GM21528 (cell line): ENCODE data around the gene RCHY1.
"Not testable (repeated sequence)": the region's sequence is repeated elsewhere in the genome, so short reads cannot be mapped to it uniquely, and the experiment has no call there.

Source experiments
- ATAC-seq: cut with Tn5 transposase; IDR thresholded peaks from one replicate; pipeline ENCODE4 v1.9.1; 2021; ENCODE audit warnings: mild to moderate bottlenecking, moderate library complexity; ENCODE audit not compliant: unreplicated experiment, low FRiP score

RCHY1 gene

DNA sequence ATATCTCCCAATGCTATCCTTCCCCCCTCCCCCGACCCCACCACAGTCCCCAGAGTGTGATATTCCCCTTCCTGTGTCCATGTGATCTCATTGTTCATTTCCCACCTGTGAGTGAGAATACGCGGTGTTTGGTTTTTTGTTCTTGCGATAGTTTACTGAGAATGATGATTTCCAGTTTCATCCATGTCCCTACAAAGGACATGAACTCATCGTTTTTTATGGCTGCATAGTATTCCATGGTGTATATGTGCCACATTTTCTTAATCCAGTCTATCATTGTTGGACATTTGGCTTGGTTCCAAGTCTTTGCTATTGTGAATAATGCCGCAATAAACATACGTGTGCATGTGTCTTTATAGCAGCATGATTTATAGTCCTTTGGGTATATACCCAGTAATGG, 5.2 kb upstream of the RCHY1 start:
- ATAC-seq: not testable (repeated sequence)

DNA sequence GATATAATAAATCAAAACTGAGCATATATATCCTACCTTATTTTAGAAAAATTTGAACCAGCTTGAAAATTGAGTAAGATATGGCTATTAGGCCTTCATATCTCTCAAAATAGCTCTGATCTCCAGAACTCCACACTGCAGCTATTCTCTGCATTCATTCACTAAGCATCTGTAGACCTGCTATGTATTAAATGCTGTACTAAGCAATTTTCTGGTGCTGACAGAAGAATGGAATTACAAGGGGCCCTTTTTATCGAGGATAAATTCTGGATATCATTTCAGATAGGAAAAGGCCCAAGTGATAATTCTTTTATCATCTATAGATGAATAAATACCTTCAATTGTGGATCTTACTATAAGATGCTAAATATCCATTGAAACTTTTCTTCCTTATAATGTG, 1.9 kb upstream of the RCHY1 start:
- no peak for ATAC-seq

DNA sequence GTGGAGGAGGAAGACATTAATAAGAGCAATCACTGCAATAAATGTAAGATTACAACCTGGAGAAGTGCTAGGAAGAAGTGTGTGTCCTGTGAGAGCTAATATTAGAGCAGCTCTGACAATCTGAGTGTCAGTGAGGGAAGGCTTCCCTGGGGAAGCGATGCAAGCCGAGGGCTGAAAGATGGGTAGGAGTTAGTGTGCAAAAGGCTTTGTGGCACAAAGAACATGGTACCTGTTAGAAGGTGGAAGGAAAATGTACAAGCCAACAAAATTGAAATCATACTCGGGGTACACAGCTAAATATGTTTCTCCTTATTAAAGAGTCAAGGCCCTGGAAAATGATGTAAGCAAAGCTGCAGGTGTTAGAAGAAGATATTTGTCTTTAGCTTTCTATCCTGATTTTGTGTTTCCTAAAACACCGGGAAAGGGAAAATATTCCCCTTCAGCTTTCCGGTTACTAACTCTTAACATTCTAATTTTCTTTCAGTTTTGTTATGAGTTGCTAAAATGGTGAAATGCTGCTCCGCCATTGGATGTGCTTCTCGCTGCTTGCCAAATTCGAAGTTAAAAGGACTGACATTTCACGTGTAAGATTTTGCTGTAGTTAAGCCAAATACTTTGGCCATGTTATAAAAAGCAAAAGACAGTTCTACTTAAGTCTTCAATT, 878 bp upstream of the RCHY1 start:
- ATAC-seq: peak; percentile 3

DNA sequence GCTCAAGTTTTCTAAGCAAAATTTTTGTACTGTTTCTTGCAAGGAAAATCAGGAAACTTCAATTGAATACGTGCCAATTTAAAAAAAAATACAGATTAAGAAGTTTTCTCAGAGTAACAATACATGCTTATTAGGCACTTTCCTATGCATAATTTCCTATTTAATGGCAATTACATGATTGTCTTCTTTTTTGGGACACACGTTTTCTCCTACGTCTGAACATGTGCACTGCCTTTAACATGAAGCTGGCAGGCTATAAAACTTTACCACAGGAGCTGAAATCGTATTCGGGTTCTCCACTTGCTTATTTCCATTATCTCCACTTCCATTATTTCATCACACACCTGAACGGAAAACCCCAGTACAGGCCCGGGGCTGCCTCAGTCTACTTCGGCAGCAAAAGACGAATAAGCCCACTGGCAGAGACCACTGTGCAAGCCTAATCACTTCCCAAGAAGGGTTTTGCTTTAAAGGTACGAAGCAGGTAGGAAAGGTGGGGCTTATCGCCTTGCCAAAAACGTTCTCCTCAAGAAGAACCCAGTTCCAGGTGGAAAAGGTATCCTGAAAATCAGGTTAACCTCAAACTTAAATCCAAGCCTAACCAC, 575 bp downstream of the RCHY1 start:
- ATAC-seq: no peak

DNA sequence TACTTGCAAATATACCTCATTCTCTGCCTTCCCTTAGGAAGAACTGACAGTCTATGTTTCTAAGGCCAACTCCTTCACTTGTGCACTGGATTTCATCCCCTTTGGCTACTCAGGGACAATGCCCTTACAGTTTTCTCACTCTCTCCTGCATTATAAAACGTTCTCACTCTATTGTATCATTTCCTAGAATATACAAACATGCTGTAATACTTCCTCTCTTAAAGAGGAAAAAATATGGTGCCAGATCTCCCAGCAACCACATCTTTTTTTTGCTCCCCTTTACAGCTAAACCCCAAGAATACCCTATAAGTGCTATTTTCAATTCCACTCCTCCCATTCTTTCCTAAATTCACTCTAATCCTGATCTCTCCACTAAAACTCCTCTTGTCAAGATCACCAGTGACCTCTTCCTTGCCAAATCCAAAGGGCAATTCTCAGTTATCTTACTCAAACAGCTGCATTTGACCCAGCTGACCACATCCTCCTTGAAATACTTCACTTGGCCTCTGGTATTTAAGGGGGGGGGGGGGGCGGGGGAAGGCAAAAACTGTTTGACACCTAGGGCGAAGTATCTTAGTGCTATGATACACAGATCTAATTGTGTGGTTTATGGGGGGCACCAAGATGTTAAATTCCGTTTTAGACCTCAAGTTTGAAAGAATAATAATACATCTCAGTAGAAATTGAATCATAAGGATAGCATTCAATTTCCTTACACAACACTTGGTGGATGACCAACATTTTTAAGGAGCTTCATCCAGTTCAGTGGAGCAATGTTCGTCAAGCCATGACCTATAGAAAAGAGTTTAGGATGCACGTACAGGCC, 1.6 kb downstream of the RCHY1 start:
- no peak for ATAC-seq

DNA sequence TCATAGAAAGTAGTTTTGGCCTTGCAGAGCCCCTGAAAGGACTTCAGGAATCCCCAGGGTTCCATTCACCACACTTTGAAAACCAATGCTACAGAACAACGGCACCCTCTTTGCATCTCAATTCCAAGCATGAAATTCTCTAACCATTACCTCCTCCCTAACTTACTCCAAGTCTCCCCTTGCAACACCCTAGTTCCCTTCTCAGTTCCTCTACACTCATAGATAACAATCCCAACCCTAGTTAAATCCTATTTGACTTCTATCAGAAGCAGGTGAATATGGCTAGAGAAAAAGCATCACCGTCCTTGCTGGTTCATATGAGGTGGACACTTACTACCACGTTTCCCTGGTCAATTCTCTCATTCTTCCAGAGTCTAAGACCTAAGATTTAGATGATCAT, 2.4 kb downstream of the RCHY1 start:
- ATAC-seq: no peak

DNA sequence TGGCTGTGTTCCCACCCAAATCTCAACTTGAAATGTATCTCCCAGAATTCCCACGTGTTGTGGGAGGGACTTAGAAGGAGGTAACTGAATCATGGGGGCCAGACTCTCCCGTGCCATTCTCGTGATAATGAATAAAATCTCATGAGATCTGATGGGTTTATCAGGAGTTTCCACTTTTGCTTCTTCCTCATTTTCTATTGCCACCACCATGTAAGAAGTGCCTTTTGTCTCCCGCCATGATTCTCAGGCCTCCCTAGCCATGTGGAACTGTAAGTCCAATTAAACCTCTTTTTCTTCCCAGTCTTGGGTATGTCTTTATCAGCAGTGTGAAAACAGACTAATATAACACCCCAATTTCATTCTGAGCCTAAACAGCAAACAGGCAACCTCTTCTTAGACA, 4.6 kb downstream of the RCHY1 start:
- not testable (repeated sequence) for ATAC-seq

DNA sequence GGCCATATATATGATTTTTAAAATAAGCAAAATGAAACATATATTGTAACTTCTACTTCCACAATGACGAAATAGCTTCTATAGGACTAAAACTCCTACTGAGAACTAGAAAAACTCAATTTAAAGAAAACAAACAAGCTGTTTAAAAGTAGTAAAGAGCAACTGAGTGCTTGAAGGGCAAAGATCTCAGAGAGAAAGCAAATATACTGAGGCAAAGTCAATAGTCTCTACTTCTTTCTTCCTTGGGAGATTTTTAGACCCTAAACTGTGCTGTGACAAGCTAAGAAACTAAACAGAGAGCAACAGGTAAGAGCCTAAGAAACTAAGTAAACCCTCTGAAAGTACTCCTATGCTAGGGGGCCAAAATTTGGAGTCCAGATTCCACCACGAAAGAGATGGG, 8.6 kb downstream of the RCHY1 start:
- ATAC-seq: no peak

DNA sequence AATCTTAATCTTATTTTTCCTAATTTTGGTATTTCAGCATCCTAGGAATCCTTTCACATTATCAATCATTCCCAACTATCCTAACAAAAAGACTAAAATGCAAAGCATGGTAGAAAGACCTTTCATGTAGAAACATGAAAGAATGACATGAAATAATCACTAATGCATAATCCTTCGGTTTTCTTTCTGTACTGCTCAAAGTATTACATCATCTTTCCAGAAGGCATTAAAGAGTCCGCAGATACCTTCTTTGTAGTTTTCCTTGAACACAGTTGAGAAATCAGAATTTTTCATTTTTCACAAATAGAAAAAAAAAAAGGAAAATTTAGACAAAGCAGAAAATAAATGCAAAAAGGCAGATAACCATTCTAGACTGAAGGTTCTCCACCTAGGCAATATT, 11.5 kb downstream of the RCHY1 start:
- no peak for ATAC-seq

DNA sequence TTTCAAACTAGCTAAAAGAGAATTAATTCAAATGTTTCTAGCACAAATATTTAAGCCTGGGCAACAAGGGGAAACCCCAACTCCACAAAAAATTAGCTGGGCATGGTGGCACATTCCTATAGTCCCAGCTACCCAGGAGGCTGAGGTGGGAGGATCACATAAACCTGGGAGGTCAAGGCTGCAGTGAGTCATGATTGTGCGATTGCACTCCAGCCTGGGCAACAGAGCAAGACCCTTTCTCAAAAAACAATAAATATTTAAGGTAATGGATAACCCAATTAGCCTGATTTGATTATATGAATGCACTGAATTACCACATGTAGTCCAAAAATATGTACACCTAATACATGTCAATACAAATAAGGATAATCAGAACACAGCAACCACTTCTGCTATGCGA, 14.3 kb downstream of the RCHY1 start:
- no peak for ATAC-seq

DNA sequence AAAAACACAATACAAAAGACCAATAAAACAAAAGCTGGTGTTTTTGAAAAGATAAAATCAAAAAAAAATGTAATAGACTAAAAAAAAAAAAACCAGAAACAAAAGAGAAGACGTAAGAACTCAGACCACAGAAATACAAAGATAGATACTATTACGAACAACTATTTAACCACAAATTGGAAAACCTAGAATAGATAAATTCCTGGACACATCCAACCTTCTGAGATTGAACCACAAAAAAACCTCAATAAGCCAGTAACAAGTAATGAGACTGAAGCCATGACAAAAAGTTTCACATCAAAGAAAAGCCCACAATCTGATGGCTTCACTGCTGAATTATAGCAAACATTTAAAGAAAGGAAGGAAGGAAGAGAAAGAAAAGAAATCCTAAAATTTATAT, 16.2 kb downstream of the RCHY1 start:
- no peak for ATAC-seq

DNA sequence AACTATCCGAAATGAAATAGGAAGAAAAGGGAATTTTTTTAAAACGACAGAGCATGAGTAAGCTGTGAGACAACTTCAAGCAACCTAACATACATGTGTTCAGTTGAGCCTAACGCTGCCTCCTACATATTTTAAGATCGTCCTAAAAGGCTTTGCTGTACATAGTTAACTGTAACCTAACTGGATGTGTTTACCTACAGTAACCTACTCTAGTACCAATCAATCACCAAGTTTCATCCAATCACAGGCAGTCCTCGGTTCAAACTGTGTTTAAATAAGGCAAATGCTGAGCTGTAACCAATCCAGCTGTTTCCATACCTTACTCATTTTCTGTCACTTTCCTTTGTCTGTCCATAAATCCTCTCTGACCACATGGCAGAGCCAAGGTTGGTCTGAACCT, 17.1 kb downstream of the RCHY1 start:
- ATAC-seq: no peak

DNA sequence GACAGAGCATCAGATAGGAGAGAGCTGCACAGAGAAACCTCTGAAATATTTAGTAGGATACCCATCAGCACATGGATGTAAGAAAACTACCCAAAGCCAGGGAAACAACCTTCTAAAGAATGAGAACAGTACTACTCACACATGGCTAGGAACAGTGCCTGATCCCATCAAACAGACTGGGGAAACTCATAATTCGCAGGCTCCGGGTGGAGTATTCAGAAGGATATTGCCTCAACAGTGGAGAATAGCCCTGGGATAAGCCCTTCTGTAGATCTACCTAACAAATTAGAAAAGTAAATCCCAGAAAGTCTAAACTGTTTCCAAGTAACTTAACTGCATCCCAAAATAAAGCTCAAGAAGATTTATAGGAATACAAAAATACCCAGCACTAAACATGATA, 17.8 kb downstream of the RCHY1 start:
- no peak for ATAC-seq

DNA sequence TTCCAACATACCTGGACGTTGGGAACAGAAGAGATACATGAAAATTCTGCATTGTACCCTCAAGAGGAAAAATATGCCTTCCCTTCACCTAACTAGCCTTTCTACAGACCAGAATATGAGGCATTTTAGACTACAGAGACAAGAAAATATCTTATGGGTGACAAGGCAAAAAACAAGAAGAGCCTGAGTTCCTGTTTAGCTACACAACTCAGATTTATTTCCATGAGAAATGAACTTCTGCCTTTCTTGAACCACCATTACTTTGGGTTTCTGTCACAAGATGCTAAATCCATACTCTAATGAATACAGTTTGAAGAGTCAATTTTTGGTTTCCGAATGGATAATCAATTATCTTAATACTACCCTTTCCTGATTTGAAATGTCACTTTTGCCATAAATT, 18.7 kb downstream of the RCHY1 start:
- ATAC-seq: no peak

DNA sequence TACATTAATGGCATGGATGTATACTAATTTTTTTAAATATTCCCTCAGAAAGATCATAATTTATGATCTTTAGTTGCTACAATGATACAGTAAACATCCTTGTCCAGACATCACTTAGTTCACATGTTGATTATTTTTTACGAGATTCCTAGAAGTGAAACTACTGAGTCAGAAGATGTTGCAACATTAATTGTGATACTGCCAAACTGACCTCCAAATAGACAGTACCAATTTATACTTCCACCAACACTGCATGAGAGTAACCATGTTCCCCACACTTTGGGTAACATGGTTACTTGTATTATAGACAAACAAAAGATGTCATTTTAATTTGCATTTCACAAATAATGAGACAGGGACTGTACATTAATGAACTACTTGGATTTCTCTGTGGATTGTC, 19.6 kb downstream of the RCHY1 start:
- ATAC-seq: no peak

DNA sequence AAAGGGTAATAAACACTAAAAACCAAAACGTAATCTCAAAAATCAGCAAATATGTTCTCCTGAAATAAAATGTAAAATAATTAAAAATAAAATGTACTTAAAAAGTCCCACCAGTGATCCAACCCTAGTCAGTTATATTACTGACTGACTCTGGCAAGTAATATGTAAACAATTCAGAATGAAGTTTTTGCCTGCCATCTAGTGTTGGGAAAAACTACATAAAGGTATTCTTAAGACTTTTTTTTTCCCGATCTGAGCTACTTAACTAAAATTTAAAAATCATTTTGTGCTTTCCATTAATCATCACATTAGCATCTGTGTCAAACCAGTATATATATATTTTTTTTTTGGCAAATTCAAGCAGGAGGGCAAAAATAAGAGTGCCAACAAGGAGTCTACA, 24.0 kb downstream of the RCHY1 start:
- no peak for ATAC-seq

DNA sequence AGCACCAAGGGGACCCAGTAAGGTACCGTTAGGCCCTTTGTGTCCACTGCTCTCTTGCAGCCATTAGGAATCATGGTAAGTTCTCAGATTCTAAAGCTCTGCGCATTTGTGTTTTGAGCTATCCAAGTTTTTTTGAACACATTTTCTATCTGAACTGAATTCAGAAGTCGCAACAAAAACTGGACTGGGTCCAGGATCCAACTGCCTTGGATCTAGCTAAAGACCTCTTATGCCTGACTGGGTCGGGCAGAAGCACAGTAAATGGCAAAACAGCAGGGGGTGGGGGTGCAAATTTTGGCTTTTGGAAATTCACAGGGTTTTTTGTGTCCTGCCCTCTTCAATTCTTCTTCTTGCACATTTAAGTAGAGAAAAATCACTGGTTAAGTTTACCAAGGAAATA, 30.0 kb downstream of the RCHY1 start:
- no peak for ATAC-seq

DNA sequence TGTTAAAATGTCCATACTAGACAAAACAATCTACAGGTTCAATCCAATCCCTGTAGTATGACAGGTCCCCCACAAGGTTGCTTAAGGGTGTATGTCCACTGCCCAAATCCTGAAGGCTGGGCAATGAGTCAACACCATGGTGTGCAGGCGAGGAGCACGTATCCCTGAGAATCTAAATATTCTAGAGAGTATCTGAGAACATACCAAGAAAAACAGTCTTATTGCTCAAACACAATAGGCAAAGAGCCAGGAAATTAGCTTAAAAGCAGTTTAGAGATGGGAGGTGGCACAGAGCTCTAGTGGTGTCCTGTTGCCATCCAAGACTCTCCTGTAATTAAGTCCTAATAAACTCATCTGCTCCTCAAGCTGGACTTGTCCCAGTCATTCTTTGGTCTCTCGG, 37.0 kb downstream of the RCHY1 start:
- no peak for ATAC-seq

DNA sequence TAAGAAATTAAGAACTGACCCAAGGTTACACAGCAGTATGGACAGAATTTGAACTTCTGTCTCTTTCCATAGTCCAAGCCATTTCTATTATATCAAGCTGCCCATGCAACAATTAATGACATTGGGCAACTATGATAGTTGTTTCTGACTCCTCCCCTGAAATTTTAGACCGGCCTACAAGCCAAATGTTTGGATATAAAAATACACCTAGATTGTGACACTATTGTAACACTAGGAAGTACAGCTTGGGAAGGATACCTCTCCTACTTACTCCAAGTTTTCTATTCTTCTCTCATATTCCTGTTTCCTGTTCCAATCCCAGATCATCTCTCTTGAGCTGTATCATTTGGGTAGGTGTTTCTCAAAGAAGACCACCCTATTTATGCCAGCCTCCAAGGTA, 43.5 kb downstream of the RCHY1 start:
- ATAC-seq: no peak

DNA sequence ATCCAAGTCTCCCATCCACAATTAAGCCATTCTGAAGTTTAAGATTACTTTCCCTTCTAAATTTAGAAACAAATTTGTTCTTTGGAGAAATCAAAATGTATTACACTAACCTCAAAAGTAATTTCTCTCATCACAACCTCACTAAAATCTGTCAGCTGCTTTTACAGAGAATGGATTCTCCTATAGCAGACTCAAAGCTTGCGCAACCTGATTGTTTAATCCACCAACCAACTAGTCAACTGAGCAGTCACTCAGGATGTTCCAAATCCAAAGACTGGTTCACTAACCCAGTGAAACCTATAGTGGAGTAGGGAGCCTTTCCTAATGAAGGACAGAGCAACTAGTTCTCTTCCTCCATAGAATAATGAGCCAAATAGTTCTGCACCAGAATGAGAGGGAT, 44.3 kb downstream of the RCHY1 start:
- ATAC-seq: no peak

DNA sequence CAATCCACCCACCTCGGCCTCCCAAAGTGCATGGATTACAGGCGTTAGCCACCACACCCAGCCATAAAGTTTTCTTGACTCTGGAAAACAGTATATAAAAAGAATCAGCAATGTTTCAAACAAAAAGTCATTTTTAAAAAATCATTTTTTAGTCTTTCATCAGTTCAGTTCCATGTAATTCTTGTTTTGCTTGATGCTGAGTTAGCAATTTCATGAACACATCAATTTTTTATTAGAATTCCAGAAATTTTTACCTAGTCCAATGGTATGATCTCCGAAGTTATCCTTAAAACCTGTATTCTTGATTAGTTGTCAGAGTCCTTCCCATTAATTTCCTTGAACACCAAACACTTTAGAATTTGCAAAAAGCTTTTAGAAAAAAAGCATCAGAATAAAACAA, 56.8 kb downstream of the RCHY1 start:
- no peak for ATAC-seq

DNA sequence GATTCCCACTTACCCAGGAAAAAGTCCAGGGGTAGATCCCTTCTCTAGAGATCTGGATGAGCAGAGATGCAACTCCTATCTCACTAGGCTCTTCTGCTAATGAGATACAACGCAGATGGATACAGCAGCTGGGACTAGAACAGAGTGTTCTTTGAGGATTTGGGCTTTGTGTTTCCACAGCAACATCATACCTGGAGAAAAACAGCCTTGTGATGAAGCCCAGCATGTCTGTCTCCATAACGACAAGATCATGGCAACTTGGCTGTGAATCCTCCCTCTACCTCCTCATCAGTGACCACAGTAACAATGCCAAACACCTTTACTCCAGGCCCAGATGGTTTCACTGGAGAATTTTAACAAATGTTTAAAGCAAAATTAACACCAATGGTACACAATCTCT, 80.1 kb downstream of the RCHY1 start:
- no peak for ATAC-seq
